ENCODE measurements around the gene GYS2.

The GYS2 gene

DNA sequence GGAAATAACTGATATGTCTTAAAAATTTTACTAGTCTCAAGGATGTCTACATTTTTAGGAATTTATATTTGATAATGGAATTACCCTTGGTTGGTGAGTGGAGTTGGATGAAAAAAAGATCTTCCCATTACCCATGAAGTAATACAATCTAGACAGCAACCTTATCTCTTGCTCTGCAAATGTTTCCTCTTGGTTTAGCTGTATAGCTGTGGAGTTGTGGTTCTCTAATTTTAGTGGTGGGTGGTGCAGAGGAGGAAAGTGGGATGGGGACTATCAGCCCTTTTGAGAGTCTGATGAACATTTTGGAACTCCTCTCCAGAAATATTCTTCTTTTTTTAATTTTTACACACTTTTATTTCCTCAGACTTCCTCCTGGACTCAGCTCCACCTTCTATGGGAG lies 61.5 kb downstream of the GYS2 start:
- no peaks in the 10 kb centered on the region for H3K27me3 ChIP-seq (ENCODE audit: control insufficient read depth, insufficient read depth, low read length)
- TF ChIP-seq, protein P1, sequence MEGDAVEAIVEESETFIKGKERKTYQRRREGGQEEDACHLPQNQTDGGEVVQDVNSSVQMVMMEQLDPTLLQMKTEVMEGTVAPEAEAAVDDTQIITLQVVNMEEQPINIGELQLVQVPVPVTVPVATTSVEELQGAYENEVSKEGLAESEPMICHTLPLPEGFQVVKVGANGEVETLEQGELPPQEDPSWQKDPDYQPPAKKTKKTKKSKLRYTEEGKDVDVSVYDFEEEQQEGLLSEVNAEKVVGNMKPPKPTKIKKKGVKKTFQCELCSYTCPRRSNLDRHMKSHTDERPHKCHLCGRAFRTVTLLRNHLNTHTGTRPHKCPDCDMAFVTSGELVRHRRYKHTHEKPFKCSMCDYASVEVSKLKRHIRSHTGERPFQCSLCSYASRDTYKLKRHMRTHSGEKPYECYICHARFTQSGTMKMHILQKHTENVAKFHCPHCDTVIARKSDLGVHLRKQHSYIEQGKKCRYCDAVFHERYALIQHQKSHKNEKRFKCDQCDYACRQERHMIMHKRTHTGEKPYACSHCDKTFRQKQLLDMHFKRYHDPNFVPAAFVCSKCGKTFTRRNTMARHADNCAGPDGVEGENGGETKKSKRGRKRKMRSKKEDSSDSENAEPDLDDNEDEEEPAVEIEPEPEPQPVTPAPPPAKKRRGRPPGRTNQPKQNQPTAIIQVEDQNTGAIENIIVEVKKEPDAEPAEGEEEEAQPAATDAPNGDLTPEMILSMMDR (IDR thresholded peaks at IDR 0.05) = no peak
- no peak overlapping the region for H3K4me3 ChIP-seq (ENCODE audit: low read depth, low read length)
- no peak overlapping the region for H3K4me2 ChIP-seq (ENCODE audit: low read length)
- no peak overlapping the region for H2AFZ ChIP-seq
- H3K9me3 ChIP-seq (ENCODE audit: control insufficient read depth, low read length) = no peaks in the 10 kb centered on the region
- H3K9ac ChIP-seq = no peak overlapping the region
- no peaks in the 10 kb centered on the region for H3K79me2 ChIP-seq
- no peak overlapping the region for H3K27ac ChIP-seq
- H3K4me1 ChIP-seq = no peaks in the 10 kb centered on the region
- no peaks in the 10 kb centered on the region for H3K36me3 ChIP-seq (ENCODE audit: control insufficient read depth, insufficient read depth, low read length)

DNA sequence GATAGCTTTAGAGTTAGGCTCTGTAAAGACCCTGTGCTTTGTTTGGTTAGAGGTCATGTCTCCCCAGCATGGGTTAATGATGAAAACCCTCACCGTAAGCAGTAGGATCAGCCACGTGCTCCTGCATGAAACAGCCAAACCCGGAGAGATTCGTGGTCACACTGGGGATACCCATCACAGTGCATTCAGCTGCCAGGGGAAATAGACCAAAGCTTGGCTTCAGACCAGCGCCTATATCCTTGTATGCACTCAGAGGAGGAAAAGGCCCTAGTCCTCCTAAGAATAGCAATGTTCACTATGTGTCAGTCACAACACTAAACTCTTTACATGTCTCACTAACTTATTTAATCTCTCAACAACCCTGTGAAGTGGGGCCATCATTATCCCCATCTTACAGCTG lies 62.2 kb downstream of the GYS2 start:
- Histone ChIP-seq H3K4me3 (ENCODE audit: low read depth, low read length) (no peak overlapping the region), H3K36me3 (ENCODE audit: control insufficient read depth, insufficient read depth, low read length) (no peaks in the 10 kb centered on the region), H3K9me3 (ENCODE audit: control insufficient read depth, low read length) (no peaks in the 10 kb centered on the region), H3K4me1 (no peaks in the 10 kb centered on the region), H3K79me2 (no peaks in the 10 kb centered on the region), H3K9ac (no peak overlapping the region), H3K27ac (no peak overlapping the region), H3K4me2 (ENCODE audit: low read length) (no peak overlapping the region), H2AFZ (no peak overlapping the region), H3K27me3 (ENCODE audit: control insufficient read depth, insufficient read depth, low read length) (no peaks in the 10 kb centered on the region)
- TF ChIP-seq, protein P1 (IDR thresholded peaks at IDR 0.05) = no peak

- Histone ChIP-seq H3K9ac (no peak overlapping the region), H3K9me3 (ENCODE audit: control insufficient read depth, low read length) (no peaks in the 10 kb centered on the region), H3K4me2 (ENCODE audit: low read length) (no peak overlapping the region), H3K4me3 (ENCODE audit: low read depth, low read length) (no peak overlapping the region), H3K79me2 (no peaks in the 10 kb centered on the region), H3K27ac (no peak overlapping the region), H2AFZ (no peak overlapping the region), H3K4me1 (no peaks in the 10 kb centered on the region), H3K36me3 (ENCODE audit: control insufficient read depth, insufficient read depth, low read length) (no peaks in the 10 kb centered on the region), H3K27me3 (ENCODE audit: control insufficient read depth, insufficient read depth, low read length) (no peaks in the 10 kb centered on the region)
- TF ChIP-seq, protein P1 (IDR thresholded peaks at IDR 0.05) = no peak
These were observed 62.9 kb downstream of the GYS2 start for GRCh38 chr12:21541773-21542172.

DNA sequence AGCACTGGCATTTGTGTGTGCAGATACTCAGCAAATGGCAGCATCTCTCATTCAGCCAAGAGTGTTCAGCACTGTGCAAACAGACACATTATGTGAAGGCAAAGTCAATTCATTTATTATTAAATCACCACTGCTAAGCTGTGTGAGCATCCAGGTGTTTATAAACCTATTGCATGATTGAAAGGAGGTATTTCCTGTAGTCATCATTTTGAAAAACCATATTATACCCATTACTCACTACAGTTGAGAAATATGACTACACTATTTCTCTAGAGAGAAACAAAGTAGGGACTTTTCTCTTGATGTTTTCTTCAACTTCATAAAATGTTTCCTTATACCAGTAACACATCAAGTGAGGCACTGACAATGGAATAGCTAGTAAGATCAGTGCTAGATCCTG lies 64.8 kb downstream of the GYS2 start:
- H2AFZ ChIP-seq = no peak overlapping the region
- H3K4me2 ChIP-seq (ENCODE audit: low read length) = no peak overlapping the region
- no peaks in the 10 kb centered on the region for H3K27me3 ChIP-seq (ENCODE audit: control insufficient read depth, insufficient read depth, low read length)
- H3K79me2 ChIP-seq = no peaks in the 10 kb centered on the region
- no peak overlapping the region for H3K4me3 ChIP-seq (ENCODE audit: low read depth, low read length)
- H3K36me3 ChIP-seq (ENCODE audit: control insufficient read depth, insufficient read depth, low read length) = no peaks in the 10 kb centered on the region
- H3K4me1 ChIP-seq = no peaks in the 10 kb centered on the region
- H3K27ac ChIP-seq = no peak overlapping the region
- TF ChIP-seq, protein P1 (IDR thresholded peaks at IDR 0.05) = no peak
- H3K9me3 ChIP-seq (ENCODE audit: control insufficient read depth, low read length) = no peaks in the 10 kb centered on the region
- H3K9ac ChIP-seq = no peak overlapping the region

- Histone ChIP-seq H3K36me3 (ENCODE audit: control insufficient read depth, insufficient read depth, low read length) (no peaks in the 10 kb centered on the region), H3K9me3 (ENCODE audit: control insufficient read depth, low read length) (no peaks in the 10 kb centered on the region), H3K4me2 (ENCODE audit: low read length) (no peak overlapping the region), H2AFZ (no peak overlapping the region), H3K27me3 (ENCODE audit: control insufficient read depth, insufficient read depth, low read length) (no peaks in the 10 kb centered on the region), H3K27ac (no peak overlapping the region), H3K4me3 (ENCODE audit: low read depth, low read length) (no peak overlapping the region), H3K79me2 (no peaks in the 10 kb centered on the region), H3K4me1 (no peaks in the 10 kb centered on the region), H3K9ac (no peak overlapping the region)
- TF ChIP-seq, protein P1 (IDR thresholded peaks at IDR 0.05) = no peak
These were observed 66.5 kb downstream of the GYS2 start for GRCh38 chr12:21538061-21538653.
